Thyroid gland (tissue), 4 donors: ENCODE measurements around the gene CCDC50.

Experiments used
- CTCF ChIP-seq, 6 experiments: fragments of 200-600 bp in 3 of 6; fragments of 450-650 bp in 3 of 6; sonication (generic) in 3 of 6; IDR thresholded peaks; one replicate each; pipeline ENCODE4 v1.5.1; 2016 to 2019; ENCODE audit warnings: antibody characterized with exemption in 6 of 6, mild to moderate bottlenecking in 2 of 6, inconsistent platforms in 1 of 6, moderate library complexity in 1 of 6
- POLR2A ChIP-seq, 2 donors: fragments of 450-650 bp; IDR thresholded peaks; one replicate each; pipeline ENCODE4 v1.6.1; 2017; ENCODE audit warnings: antibody characterized with exemption in 2 of 2, mild to moderate bottlenecking in 2 of 2, moderate library complexity in 1 of 2

GRCh38 chr3:191380001-191380400 lies 50.8 kb downstream of the CCDC50 start:
- TF ChIP-seq POLR2A (IDR thresholded peaks at IDR 0.05), result no peak
- no peak for TF ChIP-seq CTCF (IDR thresholded peaks at IDR 0.05)
